Activated naive CD8-positive, alpha-beta T cell treated with anti-CD3 and anti-CD28 coated beads for 36 hours (primary cell): Measurements from ENCODE around the gene FAM111B. TPM values are rescaled to one million over a fixed set of nuclear protein-coding genes. Genes with fewer than 3 reads are reported as not detected.
"Not testable (repeated sequence)": the region's sequence is repeated elsewhere in the genome, so short reads cannot be mapped to it uniquely, and the experiment has no call there.

Experiments used
- DNase-seq: peaks from one replicate; pipeline ENCODE4 v3.0.0; 2021
- H3K27ac Mint-ChIP-seq: one replicate; pipeline ENCODE4 v1.8.0; 2022; ENCODE audit warnings: mild to moderate bottlenecking, moderate library complexity, mixed read lengths
- H3K27me3 Mint-ChIP-seq: one replicate; pipeline ENCODE4 v1.8.0; 2022; ENCODE audit warnings: mild to moderate bottlenecking, mixed read lengths
- H3K36me3 Mint-ChIP-seq: one replicate; pipeline ENCODE4 v1.8.0; 2021; ENCODE audit warnings: mild to moderate bottlenecking, mixed read lengths
- H3K4me1 Mint-ChIP-seq: one replicate; pipeline ENCODE4 v1.8.0; 2021; ENCODE audit warnings: mixed read lengths
- H3K4me3 Mint-ChIP-seq: one replicate; pipeline ENCODE4 v1.8.0; 2022; ENCODE audit warnings: mild to moderate bottlenecking, moderate library complexity, mixed read lengths
- H3K9me3 Mint-ChIP-seq: one replicate; pipeline ENCODE4 v1.8.0; 2022; ENCODE audit warnings: mixed read lengths
- total RNA-seq, 2 experiments: library from RNA; stranded (reverse); gene quantifications; one replicate each; pipeline ENCODE4 v1.2.3, GENCODE V29; 2021

Gene FAM111B
- total RNA-seq, 2 experiments from 2014 or later, result 46.1 to 50.4 TPM

GRCh38 chr11:59088162-59088561 is 18.9 kb upstream of the FAM111B start:
- Mint-ChIP-seq H3K4me1 (no peaks in the 10 kb centered on the region), H3K4me3 (no peak overlapping the region), H3K36me3 (no peaks in the 10 kb centered on the region), H3K9me3 (no peaks in the 10 kb centered on the region), H3K27ac (no peak overlapping the region), H3K27me3 (peaks cover 7% of the 10 kb centered on the region)
- DNase-seq, result no peak

- not testable (repeated sequence) for H3K4me3 Mint-ChIP-seq, H3K27ac Mint-ChIP-seq, H3K9me3 Mint-ChIP-seq, DNase-seq, H3K36me3 Mint-ChIP-seq, H3K4me1 Mint-ChIP-seq
- peaks cover 36% of the 10 kb centered on the region for H3K27me3 Mint-ChIP-seq
These were observed 13.5 kb upstream of the FAM111B start for GRCh38 chr11:59093576-59093975.

- H3K36me3 Mint-ChIP-seq, H3K27ac Mint-ChIP-seq, H3K9me3 Mint-ChIP-seq, DNase-seq, H3K4me3 Mint-ChIP-seq, H3K4me1 Mint-ChIP-seq: not testable (repeated sequence)
- H3K27me3 Mint-ChIP-seq, result peaks cover 49% of the 10 kb centered on the region
These were observed 11.8 kb upstream of the FAM111B start for GRCh38 chr11:59095225-59095624.

- not testable (repeated sequence) for H3K4me1 Mint-ChIP-seq, H3K9me3 Mint-ChIP-seq, DNase-seq, H3K27ac Mint-ChIP-seq, H3K4me3 Mint-ChIP-seq, H3K36me3 Mint-ChIP-seq
- peaks cover 53% of the 10 kb centered on the region for H3K27me3 Mint-ChIP-seq
These were observed 11.0 kb upstream of the FAM111B start for GRCh38 chr11:59095972-59096575.

GRCh38 chr11:59097113-59097708 is 9.8 kb upstream of the FAM111B start:
- H3K27ac Mint-ChIP-seq, result peak overlapping the region; percentile 25
- H3K4me1 Mint-ChIP-seq, result peaks cover 5% of the 10 kb centered on the region
- peak; percentile 55 for DNase-seq
- H3K9me3 Mint-ChIP-seq, result no peaks in the 10 kb centered on the region
- H3K4me3 Mint-ChIP-seq, result no peak overlapping the region
- peaks cover 63% of the 10 kb centered on the region for H3K27me3 Mint-ChIP-seq
- H3K36me3 Mint-ChIP-seq, result no peaks in the 10 kb centered on the region

GRCh38 chr11:59097938-59098337 is 9.1 kb upstream of the FAM111B start:
- H3K27ac Mint-ChIP-seq, DNase-seq, H3K4me3 Mint-ChIP-seq, H3K9me3 Mint-ChIP-seq, H3K4me1 Mint-ChIP-seq, H3K36me3 Mint-ChIP-seq: not testable (repeated sequence)
- peaks cover 71% of the 10 kb centered on the region for H3K27me3 Mint-ChIP-seq

- Mint-ChIP-seq H3K27ac (no peak overlapping the region), H3K27me3 (peaks cover 87% of the 10 kb centered on the region), H3K4me1 (peaks cover 20% of the 10 kb centered on the region), H3K4me3 (peak overlapping the region; percentile 69), H3K36me3 (peaks cover 6% of the 10 kb centered on the region), H3K9me3 (no peaks in the 10 kb centered on the region)
- DNase-seq, result peak; percentile 67
These were observed 4.7 kb upstream of the FAM111B start for GRCh38 chr11:59102259-59102765.

- H3K4me3 Mint-ChIP-seq, result peak overlapping the region; percentile 88
- H3K9me3 Mint-ChIP-seq, result not testable (repeated sequence)
- DNase-seq, result peak; percentile 37
- peak overlapping the region; percentile 78 for H3K27ac Mint-ChIP-seq
- peaks cover 68% of the 10 kb centered on the region for H3K27me3 Mint-ChIP-seq
- H3K36me3 Mint-ChIP-seq, result peaks cover 44% of the 10 kb centered on the region
- peaks cover 34% of the 10 kb centered on the region for H3K4me1 Mint-ChIP-seq
These were observed 684 bp downstream of the FAM111B start for GRCh38 chr11:59107721-59108120.

- Mint-ChIP-seq H3K27me3 (peaks cover 31% of the 10 kb centered on the region), H3K4me1 (peaks cover 16% of the 10 kb centered on the region), H3K27ac (no peak overlapping the region), H3K9me3 (peaks cover 4% of the 10 kb centered on the region), H3K4me3 (no peak overlapping the region), H3K36me3 (peaks cover 84% of the 10 kb centered on the region)
- DNase-seq, result no peak
These were observed 5.5 kb downstream of the FAM111B start for GRCh38 chr11:59112494-59112893.

- Mint-ChIP-seq H3K36me3 (peaks cover 86% of the 10 kb centered on the region), H3K4me1 (peaks cover 2% of the 10 kb centered on the region), H3K27ac (no peak overlapping the region), H3K4me3 (no peak overlapping the region), H3K27me3 (peaks cover 15% of the 10 kb centered on the region), H3K9me3 (peaks cover 11% of the 10 kb centered on the region)
- DNase-seq, result no peak
These were observed 7.3 kb downstream of the FAM111B start for GRCh38 chr11:59114344-59114743.

- Mint-ChIP-seq H3K4me1 (peaks cover 2% of the 10 kb centered on the region), H3K27me3 (peaks cover 5% of the 10 kb centered on the region), H3K4me3 (no peak overlapping the region), H3K27ac (no peak overlapping the region), H3K9me3 (peaks cover 11% of the 10 kb centered on the region), H3K36me3 (peaks cover 79% of the 10 kb centered on the region)
- DNase-seq, result no peak
These were observed 8.5 kb downstream of the FAM111B start for GRCh38 chr11:59115553-59115952.

GRCh38 chr11:59117774-59118173 is 10.7 kb downstream of the FAM111B start:
- H3K27ac Mint-ChIP-seq, result peak overlapping the region; percentile 53

GRCh38 chr11:59119826-59120225 is 12.8 kb downstream of the FAM111B start:
- peaks cover 11% of the 10 kb centered on the region for H3K9me3 Mint-ChIP-seq
- H3K36me3 Mint-ChIP-seq, result peaks cover 58% of the 10 kb centered on the region
- no peak overlapping the region for H3K4me3 Mint-ChIP-seq
- no peaks in the 10 kb centered on the region for H3K27me3 Mint-ChIP-seq
- no peak for DNase-seq
- H3K27ac Mint-ChIP-seq, result no peak overlapping the region
- H3K4me1 Mint-ChIP-seq, result no peaks in the 10 kb centered on the region

More at GRCh38 chr11:59117774-59118173, 10.7 kb downstream of the FAM111B start:
- no peak overlapping the region for H3K4me3 Mint-ChIP-seq
- H3K4me1 Mint-ChIP-seq, result no peaks in the 10 kb centered on the region
- H3K9me3 Mint-ChIP-seq, result peaks cover 11% of the 10 kb centered on the region
- H3K27me3 Mint-ChIP-seq, result peaks cover 5% of the 10 kb centered on the region
- H3K36me3 Mint-ChIP-seq, result peaks cover 68% of the 10 kb centered on the region
- DNase-seq, result no peak

GRCh38 chr11:59135648-59136461 is 28.8 kb downstream of the FAM111B start:
- H3K9me3 Mint-ChIP-seq, result peaks cover 10% of the 10 kb centered on the region
- no peak overlapping the region for H3K27ac Mint-ChIP-seq
- no peaks in the 10 kb centered on the region for H3K27me3 Mint-ChIP-seq
- peaks cover 9% of the 10 kb centered on the region for H3K4me1 Mint-ChIP-seq
- peak; percentile 84 for DNase-seq
- H3K36me3 Mint-ChIP-seq, result peaks cover 28% of the 10 kb centered on the region
- H3K4me3 Mint-ChIP-seq, result peak overlapping the region; percentile 57

GRCh38 chr11:59136551-59136950 is 29.5 kb downstream of the FAM111B start:
- H3K4me3 Mint-ChIP-seq, H3K9me3 Mint-ChIP-seq, H3K27ac Mint-ChIP-seq, H3K27me3 Mint-ChIP-seq, DNase-seq: not testable (repeated sequence)
- Mint-ChIP-seq H3K36me3 (peaks cover 21% of the 10 kb centered on the region), H3K4me1 (peaks cover 14% of the 10 kb centered on the region)
